Stimulated activated CD8-positive, alpha-beta memory T cell treated with anti-CD3 and anti-CD28 coated beads, Interleukin-15, amount 100 ng/mL, for 4 hours (primary cell): ENCODE results near the gene NUDT14.

Source experiments
- DNase-seq, 2 donors: peaks; one replicate each; pipeline ENCODE4 v3.0.0-alpha.2; 2020; ENCODE audit warnings: low read depth in 2 of 2

NUDT14 gene

GRCh38 chr14:105176513-105176912 lies 4.6 kb downstream of the NUDT14 start:
- no peak for DNase-seq

GRCh38 chr14:105173901-105174894 lies 6.9 kb downstream of the NUDT14 start:
- DNase-seq, result peak; percentile 21 to 26

GRCh38 chr14:105173145-105173544 lies 8.0 kb downstream of the NUDT14 start:
- DNase-seq, result no peak

- no peak for DNase-seq
Measured at GRCh38 chr14:105172476-105172875, 8.6 kb downstream of the NUDT14 start.

GRCh38 chr14:105171004-105171673 lies 10.0 kb downstream of the NUDT14 start:
- no peak for DNase-seq

- no peak for DNase-seq
Measured at GRCh38 chr14:105169776-105170655, 11.1 kb downstream of the NUDT14 start.

GRCh38 chr14:105168979-105169507 lies 12.1 kb downstream of the NUDT14 start:
- DNase-seq, result peak in 1 of 2 donors; percentile 35

GRCh38 chr14:105168496-105168978 lies 12.6 kb downstream of the NUDT14 start, which contains the start of gene JAG2:
Gene JAG2 (minus strand): TSS chr14:105168776. CDS start chr14:105168420, 356 bp downstream.
- DNase-seq, result peak; percentile 26 to 35

GRCh38 chr14:105168093-105168420 lies 13.1 kb downstream of the NUDT14 start:
- DNase-seq, result no peak

- no peak for DNase-seq
Measured at GRCh38 chr14:105167303-105168092, 13.6 kb downstream of the NUDT14 start.

GRCh38 chr14:105166571-105167302 lies 14.4 kb downstream of the NUDT14 start:
- DNase-seq, result no peak

- DNase-seq, result no peak
Measured at GRCh38 chr14:105165761-105166485, 15.2 kb downstream of the NUDT14 start.

- no peak for DNase-seq
Measured at GRCh38 chr14:105165134-105165704, 15.9 kb downstream of the NUDT14 start.

- no peak for DNase-seq
Measured at GRCh38 chr14:105163040-105163742, 17.9 kb downstream of the NUDT14 start.

GRCh38 chr14:105162669-105162979 lies 18.5 kb downstream of the NUDT14 start:
- no peak for DNase-seq

GRCh38 chr14:105161964-105162668 lies 19.0 kb downstream of the NUDT14 start:
- DNase-seq, result no peak

- no peak for DNase-seq
Measured at GRCh38 chr14:105161309-105161708, 19.8 kb downstream of the NUDT14 start.

GRCh38 chr14:105160776-105161175 lies 20.3 kb downstream of the NUDT14 start:
- no peak for DNase-seq
